Kidney capillary endothelial cell (primary cell): ENCODE data around the gene NTF3.

Experiments
- DNase-seq: peaks from one replicate; pipeline ENCODE4 v3.0.0-alpha.2; 2018; ENCODE audit warnings: low spot score

The NTF3 gene

DNA sequence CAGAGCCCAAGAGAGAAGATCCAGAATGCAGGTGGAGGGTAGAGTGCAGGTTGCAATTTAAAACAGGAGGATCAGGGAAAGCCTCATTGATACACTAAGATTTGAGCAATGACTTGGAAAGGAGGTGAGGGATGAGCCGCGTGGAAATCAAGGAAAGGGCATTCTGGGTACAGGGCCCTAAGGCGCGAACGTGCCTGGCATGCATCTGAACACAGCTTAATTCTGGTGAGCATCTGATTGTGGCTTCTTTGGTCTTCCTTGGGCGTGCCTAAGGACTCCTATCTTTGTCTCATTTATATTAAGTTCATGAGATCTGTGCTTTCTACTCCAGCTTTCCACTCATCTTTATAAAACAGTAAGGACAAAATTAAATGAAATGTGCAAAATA is 79.3 kb downstream of the NTF3 start:
- DNase-seq: no peak

- DNase-seq: no peak
These were observed 80.0 kb downstream of the NTF3 start for GRCh38 chr12:5511644-5512600.

- no peak for DNase-seq
These were observed 80.7 kb downstream of the NTF3 start for GRCh38 chr12:5512601-5512970.

GRCh38 chr12:5513406-5513805 is 81.5 kb downstream of the NTF3 start:
- DNase-seq: no peak

- DNase-seq: no peak
These were observed 82.1 kb downstream of the NTF3 start for GRCh38 chr12:5514016-5514415.

DNA sequence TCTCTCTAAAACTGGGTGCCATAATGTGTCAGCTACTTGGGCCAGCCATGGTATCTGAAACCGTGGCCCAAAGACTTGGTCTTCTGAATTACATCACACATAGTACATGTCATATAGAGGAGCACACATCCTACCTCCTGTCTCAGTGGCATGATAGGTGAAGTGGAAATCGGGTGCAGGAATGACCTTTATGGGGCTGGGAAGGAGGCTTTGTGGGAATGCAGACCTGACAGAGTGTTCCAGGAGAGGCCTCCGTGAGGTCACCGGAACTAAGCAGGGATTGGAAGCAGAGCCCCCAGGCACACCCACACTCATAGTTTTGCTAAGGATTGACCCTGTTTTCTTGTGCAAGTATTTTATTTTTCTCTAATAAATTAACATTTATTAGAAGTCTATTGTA is 82.6 kb downstream of the NTF3 start:
- no peak for DNase-seq

- no peak for DNase-seq
These were observed 83.5 kb downstream of the NTF3 start for GRCh38 chr12:5515458-5515857.

GRCh38 chr12:5516371-5517241 is 84.7 kb downstream of the NTF3 start:
- DNase-seq: no peak

- no peak for DNase-seq
These were observed 86.9 kb downstream of the NTF3 start for GRCh38 chr12:5518584-5519365.

- no peak for DNase-seq
These were observed 88.1 kb downstream of the NTF3 start for GRCh38 chr12:5520037-5520436.

DNA sequence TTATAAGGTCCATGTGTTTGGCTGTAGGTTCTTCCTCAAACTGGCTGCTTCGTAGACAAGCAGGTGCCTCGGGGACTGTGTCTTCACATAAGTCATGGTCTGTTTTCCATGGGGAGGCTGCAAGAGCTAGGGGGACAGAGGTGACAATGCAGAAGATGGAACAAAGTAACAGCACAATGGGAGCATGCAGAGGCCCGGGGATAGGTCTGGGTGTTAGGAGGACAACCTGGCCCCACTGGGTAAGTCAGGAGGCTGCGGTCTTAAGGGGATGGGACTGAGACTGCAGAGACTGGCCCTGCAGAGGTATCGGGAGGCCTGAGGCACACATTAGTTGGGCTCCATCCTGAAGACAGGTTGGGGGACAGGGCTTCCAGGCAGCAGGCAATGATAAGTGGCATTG is 88.9 kb downstream of the NTF3 start:
- no peak for DNase-seq

DNA sequence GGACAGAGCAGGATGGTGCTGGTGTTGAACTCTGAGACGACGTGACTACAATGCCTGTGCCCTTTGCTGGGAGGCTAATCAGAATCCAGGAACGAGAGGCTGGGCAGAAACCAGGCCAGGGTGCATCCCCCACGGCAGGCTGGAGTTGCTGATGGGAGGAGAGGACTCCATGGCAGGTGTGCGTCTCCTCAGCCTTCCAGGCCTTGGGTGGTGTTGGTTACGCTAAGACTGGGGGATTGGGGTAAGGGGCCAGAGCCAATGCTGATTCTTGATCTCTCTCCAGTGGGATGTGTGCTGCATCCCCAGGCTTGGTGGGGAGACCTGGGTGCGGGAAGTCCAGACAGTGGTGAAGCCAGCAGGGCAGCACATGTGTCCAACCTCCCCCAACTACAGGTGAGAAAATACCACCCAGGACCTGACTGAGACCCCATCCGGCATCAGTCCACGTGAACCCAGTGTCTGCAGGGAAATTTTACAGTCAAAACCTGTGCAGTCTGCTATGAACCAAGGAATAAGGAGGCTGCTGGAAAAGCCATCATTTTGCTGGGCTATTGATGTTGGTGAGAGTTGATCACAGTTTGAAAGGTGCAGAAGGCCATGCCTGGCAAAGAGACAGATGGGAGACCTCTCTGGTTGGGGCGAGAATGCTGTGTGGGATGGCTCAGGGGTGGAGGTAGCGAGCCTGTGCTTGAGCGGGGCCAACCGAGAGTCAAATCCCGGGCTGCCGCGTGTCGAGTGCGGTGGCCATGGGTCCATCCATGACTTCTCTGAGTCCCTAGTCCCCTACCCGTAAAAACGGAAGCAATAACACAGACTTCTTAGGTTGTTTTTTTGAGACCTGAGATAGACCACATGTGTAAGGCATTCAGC is 89.8 kb downstream of the NTF3 start:
- no peak for DNase-seq

DNA sequence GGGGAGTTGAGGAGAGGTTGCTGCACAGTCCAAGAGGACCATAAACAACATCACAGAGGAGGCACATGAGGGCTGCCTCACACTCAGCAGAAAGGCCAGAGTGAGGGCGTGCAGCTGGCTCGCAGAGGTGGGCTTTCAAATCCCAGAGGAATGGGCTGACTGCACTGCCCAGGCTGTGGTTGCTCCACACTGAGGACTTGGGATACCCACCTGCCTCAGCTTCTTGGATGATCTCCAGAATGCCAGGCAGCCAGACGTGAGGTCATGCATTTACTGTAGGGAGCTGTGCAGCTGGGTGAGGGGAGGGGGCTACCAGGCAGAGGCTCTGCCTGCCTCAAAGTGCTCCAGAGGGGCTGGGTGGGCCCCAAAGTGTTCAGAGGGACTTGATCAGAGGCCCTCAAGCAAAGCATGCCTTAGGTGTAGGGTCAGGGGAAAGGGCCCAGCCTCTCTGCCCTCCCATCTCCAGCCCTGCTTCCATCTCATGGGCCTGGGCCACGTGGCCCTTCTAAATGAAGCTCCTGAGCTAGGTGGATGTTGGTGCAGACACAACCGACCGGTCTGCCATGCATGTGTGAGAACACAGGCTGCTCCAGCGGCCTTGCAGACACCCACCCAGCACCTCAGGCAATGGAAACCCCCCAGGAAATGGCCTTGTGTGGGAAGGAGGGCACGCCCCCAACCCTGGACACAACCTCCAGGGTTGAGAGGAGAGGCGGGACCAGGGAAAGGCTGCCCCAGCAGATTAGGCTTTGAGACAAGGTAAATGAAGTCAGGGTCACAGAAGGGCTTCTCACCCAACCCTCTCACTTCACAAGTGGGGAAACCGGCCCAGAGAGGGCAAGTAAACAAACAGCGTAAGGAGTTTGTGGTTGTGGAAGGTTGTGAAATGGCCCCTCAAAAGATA is 90.8 kb downstream of the NTF3 start:
- DNase-seq: no peak

- DNase-seq: no peak
These were observed 91.6 kb downstream of the NTF3 start for GRCh38 chr12:5523396-5524115.

DNA sequence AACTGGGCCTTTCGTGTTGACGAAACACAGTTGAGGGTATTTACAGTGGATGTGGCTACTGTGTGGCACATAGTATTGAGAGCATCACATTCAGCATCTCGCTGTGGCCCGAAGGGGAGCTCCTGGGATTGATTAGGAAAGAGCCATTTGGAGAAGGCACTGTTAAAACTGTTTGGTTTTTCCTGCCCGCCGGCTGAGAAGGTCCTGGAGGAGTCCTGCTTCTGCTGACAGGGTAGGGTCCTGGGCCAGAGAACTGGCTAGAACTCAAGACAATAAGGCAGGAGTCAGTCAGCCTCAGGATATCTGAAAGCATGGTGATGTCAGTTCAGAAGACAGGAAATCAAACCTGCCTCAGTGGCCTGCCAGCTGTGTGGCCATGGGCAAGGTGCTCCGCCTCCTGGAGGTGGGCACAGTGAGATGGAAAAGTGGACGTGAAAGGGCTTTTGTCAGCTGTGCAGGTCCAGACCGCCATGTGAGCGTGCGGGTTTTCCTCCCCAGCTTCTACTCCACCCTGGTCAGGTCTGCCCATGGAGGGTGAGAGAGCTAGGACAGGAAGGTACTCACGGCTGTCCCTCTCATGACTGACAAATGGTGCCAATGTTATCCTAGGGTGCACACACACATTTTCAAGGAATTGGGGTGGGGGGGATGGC is 92.3 kb downstream of the NTF3 start:
- no peak for DNase-seq

GRCh38 chr12:5524769-5525436 is 93.0 kb downstream of the NTF3 start:
- DNase-seq: no peak

DNA sequence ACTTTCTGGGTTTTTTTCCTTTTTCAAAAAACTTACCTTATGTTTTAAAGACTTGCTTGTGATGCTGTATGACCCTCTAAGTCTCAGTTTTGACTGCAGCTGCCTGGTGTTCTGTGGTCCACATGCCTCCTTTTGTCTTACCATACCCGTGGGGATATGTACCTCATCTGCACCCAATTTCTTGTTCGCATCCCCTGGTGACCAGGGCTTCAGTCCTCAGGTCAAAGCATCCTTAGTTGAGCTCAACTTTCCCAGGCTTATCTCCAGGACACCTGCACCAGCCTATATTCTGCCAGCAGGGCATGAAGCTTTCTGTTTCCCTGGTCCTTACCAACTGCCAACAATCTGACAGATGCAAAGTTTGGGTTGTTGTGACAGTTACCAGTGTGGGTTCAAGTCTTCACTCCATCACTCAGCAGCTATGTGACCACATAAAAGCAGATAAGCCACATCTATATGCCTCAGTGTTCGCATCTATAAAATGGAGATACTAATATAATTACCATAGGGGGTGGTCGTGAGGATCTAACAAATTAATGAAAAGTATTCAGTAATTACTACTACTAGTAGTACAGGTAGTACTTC is 94.0 kb downstream of the NTF3 start:
- DNase-seq: no peak

DNA sequence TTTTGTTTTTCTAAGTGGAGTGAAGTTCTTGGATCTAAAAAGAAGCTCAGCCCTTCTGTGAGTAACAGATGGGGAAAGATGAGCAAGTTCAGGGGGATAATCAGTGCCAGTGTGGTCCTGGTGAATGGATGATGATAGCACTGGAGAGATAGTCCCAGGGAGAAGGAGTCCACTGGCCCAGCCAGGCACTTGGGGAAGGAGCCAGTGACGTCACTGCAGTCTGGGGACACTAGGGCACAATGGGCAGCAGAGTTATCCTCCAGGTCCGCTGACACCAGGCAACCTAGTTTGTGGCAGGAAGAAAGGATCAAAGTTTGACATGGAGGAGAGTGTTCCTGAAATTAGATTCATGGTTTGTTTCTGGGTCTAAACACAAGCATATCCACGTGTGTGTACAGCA is 101.5 kb downstream of the NTF3 start:
- DNase-seq: no peak
